CD4-positive, alpha-beta T cell treated with Interleukin-1 beta for 1 hour (primary cell): ENCODE data around the gene DOCK4.
"Not testable (repeated sequence)": the region's sequence is repeated elsewhere in the genome, so short reads cannot be mapped to it uniquely, and the experiment has no call there.

ENCODE experiments used
- DNase-seq, 2 donors: peaks; one replicate each; pipeline ENCODE4 v3.0.0-alpha.2; 2020 to 2022

The DOCK4 gene, protein sequence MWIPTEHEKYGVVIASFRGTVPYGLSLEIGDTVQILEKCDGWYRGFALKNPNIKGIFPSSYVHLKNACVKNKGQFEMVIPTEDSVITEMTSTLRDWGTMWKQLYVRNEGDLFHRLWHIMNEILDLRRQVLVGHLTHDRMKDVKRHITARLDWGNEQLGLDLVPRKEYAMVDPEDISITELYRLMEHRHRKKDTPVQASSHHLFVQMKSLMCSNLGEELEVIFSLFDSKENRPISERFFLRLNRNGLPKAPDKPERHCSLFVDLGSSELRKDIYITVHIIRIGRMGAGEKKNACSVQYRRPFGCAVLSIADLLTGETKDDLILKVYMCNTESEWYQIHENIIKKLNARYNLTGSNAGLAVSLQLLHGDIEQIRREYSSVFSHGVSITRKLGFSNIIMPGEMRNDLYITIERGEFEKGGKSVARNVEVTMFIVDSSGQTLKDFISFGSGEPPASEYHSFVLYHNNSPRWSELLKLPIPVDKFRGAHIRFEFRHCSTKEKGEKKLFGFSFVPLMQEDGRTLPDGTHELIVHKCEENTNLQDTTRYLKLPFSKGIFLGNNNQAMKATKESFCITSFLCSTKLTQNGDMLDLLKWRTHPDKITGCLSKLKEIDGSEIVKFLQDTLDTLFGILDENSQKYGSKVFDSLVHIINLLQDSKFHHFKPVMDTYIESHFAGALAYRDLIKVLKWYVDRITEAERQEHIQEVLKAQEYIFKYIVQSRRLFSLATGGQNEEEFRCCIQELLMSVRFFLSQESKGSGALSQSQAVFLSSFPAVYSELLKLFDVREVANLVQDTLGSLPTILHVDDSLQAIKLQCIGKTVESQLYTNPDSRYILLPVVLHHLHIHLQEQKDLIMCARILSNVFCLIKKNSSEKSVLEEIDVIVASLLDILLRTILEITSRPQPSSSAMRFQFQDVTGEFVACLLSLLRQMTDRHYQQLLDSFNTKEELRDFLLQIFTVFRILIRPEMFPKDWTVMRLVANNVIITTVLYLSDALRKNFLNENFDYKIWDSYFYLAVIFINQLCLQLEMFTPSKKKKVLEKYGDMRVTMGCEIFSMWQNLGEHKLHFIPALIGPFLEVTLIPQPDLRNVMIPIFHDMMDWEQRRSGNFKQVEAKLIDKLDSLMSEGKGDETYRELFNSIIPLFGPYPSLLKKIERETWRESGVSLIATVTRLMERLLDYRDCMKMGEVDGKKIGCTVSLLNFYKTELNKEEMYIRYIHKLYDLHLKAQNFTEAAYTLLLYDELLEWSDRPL (N-terminal part only)

DNA sequence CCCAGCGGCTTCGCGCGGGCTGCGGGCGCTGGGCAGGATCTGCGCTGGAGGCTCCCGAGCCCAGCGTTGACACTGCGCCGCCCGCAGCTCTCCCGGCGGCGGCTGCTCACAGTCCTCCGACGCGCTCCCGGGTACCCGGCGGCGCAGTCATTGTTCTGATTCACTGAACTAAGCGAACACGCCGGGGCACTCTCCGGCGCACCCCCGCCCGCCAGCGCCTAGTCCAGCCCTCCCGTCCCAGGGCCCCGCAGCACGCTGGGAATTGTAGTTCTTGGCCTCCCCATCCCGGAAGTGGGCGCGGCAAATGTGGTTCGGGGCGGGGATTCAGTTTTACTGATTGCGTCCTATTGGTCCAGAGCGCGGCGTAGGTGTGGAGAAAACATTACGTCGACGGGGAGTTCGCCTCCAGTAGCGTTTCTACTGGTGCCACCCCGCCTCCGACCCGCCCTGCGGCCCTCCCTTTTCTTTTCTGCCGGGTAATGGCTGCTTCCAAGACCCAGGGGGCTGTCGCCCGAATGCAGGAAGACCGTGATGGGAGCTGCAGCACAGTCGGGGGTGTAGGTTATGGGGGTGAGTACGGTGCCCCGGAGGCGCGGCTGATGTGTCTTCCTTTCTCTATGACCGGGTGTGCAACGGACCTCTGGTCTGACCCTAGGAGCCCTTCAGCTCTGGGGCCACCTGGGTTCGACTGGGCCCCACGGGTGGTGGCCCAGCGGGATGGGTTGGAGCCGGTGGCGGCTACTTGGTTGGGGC, at the start of gene DOCK4, which contains the start of gene ZNF277:
TSS of gene DOCK4 (minus strand) at position 162 of the 753 bp plus-strand sequence. CDS start 261 bp downstream, outside the sequence.
TSS of gene ZNF277 (plus strand) at position 458 of the 753 bp plus-strand sequence. CDS start at position 480, 22 bp downstream.
- DNase-seq: peak; percentile 97 to 99

DNA sequence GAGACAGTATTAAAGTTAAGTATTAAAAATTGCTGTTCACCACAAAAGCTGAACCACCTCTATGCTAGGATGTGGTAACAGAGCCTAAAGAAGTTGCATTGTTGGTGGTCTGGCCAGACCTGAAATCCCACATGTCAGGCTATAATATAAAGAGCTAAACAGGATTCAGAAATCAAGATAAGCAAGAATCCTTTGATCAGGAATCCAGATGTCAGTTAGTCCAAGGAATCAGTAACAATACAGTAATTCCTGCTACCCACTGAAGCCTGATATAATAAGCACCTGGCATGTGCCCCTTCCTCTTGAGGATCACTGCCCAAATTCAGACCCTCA, 49.2 kb upstream of the DOCK4 start:
- no peak for DNase-seq

DNA sequence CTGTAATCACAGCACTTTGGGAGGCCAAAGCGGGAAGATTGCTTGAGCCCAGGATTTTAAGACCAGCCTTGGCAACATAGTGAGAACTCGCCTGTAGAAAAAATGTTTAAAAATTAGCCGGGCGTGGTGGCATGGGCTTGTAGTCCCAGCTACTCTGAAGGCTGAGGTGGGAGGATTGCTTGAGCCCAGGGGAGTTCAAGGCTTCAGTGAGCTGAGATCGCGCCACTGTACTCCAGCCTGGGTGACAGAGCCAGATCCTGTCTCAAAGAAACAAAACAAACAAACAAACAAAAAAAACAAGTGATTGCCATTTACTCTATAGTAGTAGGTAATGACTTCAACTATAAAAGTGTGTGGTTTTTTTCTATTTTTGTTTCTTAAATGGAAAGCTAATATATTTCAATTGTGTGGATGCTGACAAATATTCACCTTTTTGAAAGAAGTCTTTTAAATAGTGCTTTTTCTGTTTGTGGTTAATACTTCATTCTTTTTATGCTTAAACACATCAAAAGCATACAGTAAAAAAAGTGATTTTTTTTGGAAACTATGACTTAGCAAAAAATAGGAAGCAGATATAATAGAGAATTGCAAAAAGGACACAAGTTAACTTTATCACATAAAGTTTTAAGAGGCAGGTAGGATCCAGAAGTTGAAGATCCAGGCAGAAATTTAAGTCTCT, 48.6 kb upstream of the DOCK4 start:
- no peak for DNase-seq

DNA sequence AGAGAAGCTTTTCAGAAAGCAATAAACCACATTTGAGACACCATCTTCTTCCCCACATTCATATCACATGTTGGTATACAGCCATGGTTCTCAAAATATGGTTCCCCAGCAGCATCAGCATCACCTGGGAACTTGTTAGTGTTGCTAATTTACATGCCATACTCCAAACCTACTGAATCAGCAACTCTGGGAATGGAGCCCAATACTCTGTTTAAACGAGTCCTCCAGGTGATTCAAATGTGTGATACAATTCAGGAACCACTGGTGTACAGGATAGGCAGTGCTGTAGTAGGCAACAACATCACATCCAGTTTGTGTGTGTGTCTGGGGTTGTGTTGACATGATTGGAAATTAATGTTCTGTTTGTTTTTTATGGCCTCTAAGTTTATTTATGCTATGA, 48.0 kb upstream of the DOCK4 start:
- no peak for DNase-seq

DNA sequence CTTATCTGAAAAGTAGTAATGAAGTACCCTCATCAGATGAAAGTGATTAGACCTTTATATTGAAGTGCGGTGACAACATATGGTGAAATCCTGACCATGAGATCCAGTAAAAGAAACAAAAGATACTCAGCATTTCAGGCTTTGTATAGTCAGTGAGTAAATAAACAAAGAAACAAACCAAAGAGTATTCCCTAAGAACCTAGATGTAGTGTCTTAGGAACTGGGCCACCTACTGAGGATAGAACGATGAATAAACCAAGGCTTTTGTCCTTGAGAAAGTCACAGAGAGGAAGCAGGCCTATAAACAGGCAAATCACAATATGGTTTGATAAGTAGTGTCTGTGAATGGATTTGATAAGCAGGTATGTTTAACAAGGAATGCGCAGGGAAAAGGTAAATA, 46.5 kb upstream of the DOCK4 start:
- DNase-seq: no peak

DNA sequence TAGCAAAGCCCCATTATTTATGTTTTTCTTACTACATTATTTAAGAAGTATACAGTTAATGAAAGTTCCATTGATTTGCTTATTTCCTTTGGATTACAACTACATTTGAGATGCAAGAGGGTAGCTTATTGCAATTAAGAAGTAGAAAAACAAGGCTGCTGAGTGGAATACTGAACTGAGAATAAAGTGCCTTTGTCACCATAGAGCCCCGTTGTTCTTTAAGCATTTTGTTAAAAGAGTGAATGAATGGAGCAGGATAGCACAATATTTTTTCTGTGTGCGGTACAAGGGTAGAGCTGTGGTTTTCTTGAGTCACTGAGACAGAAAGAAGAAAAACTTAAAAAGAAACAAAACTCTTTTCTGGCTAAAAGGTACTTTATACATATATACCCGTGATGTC, 45.9 kb upstream of the DOCK4 start:
- no peak for DNase-seq

DNA sequence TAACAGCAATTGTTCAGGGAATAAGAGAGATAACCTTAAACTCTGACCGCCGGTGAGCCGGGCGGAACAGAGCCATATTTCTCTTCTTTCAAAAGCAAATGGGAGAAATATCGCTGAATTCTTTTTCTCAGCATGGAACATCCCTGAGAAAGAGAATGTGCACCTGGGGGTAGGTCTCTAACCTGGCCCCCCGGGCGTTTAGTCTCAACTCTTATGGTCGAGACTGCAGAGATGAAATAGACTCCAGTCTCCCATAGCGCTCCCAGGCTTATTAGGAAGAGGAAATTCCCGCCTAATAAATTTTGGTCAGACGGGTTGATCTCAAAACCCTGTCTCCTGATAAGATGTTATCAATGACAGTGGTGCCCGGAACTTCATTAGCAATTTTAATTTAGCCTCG, 43.8 kb upstream of the DOCK4 start:
- DNase-seq: not testable (repeated sequence)

DNA sequence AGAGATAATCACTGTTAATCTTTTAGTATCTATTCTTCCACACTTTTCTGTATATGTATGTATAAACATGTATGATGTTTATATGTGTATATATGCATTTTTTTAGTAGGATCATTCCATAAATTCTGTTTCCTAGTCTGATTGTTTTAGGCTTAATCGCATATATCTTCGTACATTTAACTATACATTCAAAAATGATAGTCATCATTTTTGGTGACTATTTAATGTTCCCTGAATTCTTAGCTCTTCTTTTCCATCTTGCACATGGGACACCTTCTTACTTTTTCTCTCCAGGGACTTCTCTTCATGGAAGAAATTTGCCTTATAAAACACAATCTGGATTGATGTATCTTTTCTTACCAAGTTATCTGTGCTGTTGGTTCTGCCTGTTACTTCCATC, 42.4 kb upstream of the DOCK4 start:
- DNase-seq: no peak

DNA sequence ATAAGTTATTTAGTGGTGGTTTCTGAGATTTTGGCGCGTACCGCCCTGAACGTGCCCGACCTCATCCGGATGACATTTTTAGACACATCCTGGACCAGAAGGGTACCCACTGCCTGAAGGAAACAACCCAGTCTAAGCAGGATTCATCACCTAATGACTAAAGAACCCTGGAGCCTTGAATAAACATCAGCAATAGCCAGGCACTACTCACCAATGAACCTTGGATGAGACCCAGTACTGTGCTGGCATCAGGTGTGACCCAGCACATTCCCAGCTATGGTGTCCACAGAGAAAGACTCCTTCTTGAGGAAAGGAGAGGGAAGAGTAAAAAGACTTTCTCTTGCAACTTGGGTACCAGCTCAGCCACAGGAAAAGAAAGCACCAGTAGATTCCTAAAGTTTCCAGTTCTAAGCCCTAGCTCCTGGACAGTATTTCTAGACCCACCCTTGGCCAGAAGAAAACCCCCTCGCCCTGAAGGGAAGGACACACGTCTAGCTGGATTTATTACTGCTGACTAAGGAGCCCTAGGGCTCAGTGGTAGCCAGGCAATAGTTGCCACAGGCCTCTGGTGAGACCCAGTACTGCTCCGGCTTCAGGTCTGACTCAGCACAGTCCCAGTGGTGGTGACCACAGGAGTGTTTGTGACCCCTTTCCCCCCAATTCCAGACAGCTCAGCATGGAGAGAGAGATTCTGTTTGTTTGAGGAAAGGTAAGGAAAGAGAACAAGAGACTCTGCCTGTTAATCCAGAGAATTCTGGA, 32.8 kb upstream of the DOCK4 start:
- DNase-seq: no peak

DNA sequence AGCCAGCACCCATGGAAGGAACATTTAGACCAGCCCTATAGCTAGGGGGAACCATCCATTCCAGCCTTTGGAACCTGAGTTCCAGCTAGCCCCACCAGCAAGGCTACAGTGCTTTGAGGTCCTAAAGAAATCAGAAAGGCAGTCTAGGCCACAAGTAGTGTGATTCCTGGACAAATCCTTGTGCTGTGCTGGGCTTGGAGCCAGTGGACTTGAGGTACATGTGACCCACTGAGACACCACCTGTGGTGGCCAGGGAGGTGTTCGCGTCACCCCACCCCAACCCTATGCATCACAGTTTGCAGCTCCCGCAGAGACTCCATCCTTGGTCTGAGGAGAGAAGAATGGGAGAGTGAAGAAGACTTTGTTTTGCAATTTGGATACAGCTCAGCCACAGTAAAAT, 32.1 kb upstream of the DOCK4 start:
- DNase-seq: no peak

DNA sequence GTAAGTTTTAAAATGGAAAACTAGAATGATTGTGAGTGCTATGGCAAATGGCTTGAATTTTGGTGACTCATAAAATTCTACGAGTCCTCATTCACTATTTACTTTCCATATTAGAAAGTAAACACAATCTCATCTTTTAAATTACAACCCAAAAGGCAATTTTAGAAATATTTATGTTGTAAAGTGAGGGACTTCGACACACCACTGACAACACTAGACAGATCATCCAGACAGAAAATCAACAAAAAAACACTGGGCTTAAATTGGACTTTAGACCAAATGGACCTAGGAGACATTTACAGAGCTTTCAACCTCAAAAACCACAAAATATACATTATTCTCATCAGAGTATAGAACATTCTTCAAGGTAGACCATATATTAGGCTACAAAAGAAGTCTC, 30.4 kb upstream of the DOCK4 start:
- DNase-seq: no peak

DNA sequence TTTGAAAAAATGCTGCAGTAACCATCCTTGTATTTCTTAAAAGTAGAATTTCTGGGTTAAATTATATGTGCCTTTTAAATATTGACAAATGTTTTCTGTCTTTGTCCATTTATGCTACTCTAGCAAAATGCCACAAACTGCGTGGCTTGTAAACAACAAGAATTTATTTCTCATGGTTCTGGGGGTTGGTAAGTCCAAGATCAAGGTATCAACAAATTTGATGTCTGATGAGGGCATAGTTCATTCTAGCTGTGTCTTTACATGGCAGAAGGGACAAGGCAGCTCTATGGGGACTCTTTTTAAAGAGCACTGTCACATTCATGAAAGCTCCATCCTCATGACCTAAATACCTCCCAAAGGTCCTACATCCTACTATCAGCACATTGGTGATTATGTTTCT, 27.9 kb upstream of the DOCK4 start:
- no peak for DNase-seq

DNA sequence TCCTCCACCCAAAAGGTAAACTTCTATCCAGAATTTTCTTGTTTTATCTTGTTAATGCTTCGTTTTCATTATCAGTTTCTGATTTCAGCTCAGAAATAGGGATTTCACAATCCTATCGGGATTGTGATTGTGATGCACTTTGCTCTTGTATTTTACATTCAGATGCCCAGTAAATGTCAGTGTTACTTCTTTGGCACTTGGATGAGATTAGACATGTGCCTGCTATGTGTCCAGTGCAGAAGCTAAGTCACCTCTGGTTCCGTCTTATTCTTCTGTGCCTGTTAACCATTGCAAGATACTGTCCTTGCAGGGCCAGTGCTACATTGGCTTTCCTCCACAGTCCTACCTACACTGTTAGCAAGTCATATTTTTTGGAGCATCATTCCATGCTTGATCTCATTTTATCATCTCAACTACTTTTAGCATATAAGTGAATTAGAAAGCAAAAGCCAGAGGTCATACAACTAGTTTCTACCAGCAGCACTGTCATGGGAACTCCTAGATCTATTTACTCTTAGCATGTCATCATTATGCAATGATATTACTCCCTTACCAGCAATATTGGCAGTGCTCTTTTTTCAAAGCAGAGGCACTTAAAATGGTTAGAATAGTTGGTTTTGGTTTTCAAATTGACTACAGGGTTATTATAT, 27.0 kb upstream of the DOCK4 start:
- no peak for DNase-seq

DNA sequence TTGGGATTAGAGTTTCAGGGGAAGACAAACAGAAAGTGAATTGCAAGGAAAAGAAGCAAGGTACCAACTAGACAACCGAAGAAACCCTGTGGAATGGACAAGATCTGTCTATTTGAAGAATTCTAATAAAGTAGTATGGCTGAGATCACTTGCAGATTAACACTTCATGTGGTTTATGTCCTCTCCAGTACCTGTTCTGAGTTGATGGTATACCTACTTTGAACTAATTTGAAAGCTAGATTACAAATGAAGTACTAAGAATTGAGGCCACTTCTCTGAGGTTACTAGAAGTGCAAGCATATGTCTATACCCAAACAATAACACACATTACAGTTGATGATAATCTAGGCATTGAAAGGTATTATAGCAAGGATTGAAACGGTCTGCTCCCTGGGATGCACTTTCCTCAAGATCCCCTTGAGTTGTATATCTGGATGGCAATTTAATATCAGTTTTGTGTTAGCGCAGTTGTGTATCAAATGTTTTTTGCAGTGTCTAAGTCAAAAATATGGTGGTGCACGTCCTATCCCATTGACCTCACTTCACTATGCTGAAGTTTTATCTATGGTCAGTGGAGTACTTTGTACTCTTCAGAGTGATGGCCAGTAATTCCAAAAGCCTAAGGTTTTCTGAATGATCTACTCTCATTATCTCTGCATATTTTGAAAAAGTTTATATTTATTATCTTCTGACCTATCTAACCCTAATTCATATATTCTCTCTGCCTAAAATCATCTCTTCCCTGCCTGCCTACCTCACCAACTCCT, 26.2 kb upstream of the DOCK4 start:
- DNase-seq: no peak

DNA sequence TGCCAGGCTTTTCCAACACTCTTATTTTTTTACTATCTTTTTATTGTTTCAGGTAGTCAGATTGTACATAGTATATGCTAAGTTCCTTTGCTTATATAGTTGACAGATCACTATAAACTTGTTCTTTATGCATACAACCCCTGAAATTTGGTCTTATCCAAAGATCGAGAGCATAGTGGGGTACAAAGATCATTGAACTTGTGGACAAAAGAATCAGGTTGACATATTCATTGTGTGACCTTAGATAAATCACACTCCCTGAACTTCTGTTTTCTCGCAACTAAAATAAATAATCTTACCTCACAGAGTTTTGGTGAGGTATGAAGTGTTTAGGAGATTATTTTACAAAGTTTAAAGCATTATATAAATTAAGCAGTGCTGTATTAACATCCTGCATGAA, 22.4 kb upstream of the DOCK4 start:
- DNase-seq: no peak

DNA sequence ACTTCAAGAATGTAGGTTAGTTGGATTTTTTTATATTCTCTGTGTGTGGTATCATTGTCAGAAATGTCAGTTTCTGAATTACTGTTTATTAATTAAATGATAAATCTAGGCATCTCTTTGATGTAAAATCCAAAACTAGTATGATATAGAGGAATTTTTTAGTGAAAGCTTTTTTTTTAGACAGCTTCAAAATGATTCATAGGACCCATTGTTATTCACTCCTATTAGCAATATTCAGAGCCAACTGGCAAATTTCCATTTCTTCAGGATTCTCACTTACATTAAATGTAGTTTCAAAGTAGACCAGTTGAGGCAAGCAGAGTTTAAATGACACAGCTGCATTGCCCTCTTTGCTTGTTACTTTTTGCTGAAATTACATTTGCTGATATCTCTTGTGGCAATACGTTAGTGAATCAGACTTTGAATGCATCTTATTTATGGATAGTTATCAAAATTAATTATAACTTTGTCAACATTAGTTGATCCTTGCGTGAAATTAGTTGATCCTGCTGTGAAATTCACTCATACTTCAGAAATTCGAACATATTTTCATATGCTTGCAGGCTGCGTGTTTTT, 20.6 kb upstream of the DOCK4 start:
- no peak for DNase-seq

DNA sequence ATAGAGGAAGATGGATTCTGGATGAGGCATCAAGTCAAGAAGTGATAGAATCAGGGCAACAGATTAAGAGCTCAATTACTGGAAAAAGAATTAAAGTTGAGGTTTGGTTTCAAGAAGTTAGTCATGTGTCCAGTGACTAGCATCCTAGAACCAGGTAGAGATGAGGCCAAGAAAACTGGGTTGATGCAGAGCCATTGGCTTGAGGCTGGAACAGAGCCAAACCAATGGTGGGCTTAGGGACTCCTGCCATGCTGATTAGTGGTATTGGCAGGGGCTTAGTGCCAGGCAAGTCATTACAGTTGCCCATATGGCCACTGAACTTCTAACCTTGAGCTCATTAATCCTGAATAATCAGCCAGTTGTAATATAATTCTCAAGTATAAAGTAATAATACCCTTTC, 18.8 kb upstream of the DOCK4 start:
- no peak for DNase-seq

DNA sequence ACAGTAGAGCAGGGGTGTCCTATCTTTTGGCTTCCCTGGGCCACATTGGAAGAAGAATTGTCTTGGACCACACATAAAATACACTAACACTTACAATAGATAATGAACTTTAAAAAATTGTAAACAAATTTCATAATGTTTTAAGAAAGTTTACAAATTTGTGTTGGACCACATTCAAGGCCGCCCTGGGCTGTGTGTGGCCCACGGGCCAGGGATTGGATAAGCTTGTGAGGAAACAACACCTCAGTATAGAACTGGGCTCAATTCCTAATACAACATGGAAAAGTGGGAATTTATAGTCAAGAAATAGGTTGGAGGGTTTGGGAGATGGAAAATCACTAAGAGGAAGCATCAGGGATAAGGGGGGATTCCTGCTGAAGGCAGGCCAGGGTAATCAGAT, 18.0 kb upstream of the DOCK4 start:
- DNase-seq: no peak

DNA sequence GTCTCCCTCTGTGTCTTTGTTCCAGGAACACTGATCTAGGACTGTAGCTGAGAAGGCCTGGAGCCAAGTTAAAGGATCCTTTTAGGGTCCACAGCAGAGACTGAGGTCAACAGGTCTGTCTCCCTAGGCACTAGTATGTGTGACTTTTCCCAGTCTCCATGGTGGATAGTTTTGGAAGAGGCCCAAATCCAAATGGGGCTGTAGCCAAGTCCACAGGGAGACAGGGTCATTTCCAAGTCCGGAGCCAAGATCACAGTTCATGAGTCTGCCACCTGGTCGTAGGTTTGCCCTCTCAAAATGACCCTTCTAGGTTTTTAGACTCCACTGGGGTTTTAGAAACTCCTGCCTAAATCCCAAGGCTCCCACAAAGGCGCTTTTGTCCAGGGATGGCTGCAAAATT, 17.1 kb upstream of the DOCK4 start:
- DNase-seq: no peak
